Trophoblast cell (in vitro differentiated cells and primary cell): Measurements from ENCODE around the gene DOP1A.

Source experiments
- DNase-seq, 2 donors: peaks; one replicate each; pipeline ENCODE4 v3.0.0-alpha.2; 2016
- H2AFZ ChIP-seq: 2 replicates; pipeline ENCODE4 v1.6.1; 2013; ENCODE audit warnings: low read length, moderate library complexity, mild to moderate bottlenecking; ENCODE audit not compliant: insufficient read depth, poor library complexity
- H2AK5ac ChIP-seq: 2 replicates; pipeline ENCODE4 v1.6.1; 2013; ENCODE audit warnings: mild to moderate bottlenecking, low read length
- H2BK120ac ChIP-seq: 2 replicates; pipeline ENCODE4 v1.6.1; 2013; ENCODE audit warnings: low read length, mild to moderate bottlenecking, moderate library complexity; ENCODE audit not compliant: insufficient read depth, poor library complexity
- H2BK12ac ChIP-seq: 2 replicates; pipeline ENCODE4 v1.6.1; 2013; ENCODE audit warnings: mild to moderate bottlenecking, low read length, moderate library complexity
- H2BK5ac ChIP-seq: 2 replicates; pipeline ENCODE4 v1.6.1; 2013; ENCODE audit warnings: low read length, low read depth, moderate library complexity, mild to moderate bottlenecking; ENCODE audit not compliant: poor library complexity
- H3K14ac ChIP-seq: 2 replicates; pipeline ENCODE4 v1.6.1; 2013; ENCODE audit warnings: mild to moderate bottlenecking, low read length
- H3K18ac ChIP-seq: 2 replicates; pipeline ENCODE4 v1.6.1; 2013; ENCODE audit warnings: mild to moderate bottlenecking, low read length
- H3K23ac ChIP-seq: 2 replicates; pipeline ENCODE4 v1.6.1; 2013; ENCODE audit warnings: low read length
- H3K27ac ChIP-seq: 2 replicates; pipeline ENCODE4 v1.5.1; 2013; ENCODE audit warnings: low read depth, mild to moderate bottlenecking, inconsistent platforms, low read length, moderate library complexity
- H3K27me3 ChIP-seq: 2 replicates; pipeline ENCODE4 v1.6.1; 2013; ENCODE audit warnings: inconsistent platforms, mild to moderate bottlenecking, low read length, moderate library complexity; ENCODE audit not compliant: insufficient read depth
- H3K36me3 ChIP-seq, 2 experiments: 1 replicate in 1 of 2; 2 replicates in 1 of 2; pipeline ENCODE4 v1.6.1; 2013; ENCODE audit warnings: low read length in 2 of 2, mild to moderate bottlenecking in 2 of 2, moderate library complexity in 1 of 2; ENCODE audit not compliant: insufficient read depth in 2 of 2, control insufficient read depth in 1 of 2
- H3K4ac ChIP-seq: 2 replicates; pipeline ENCODE4 v1.6.1; 2013; ENCODE audit warnings: low read depth, mild to moderate bottlenecking, low read length, moderate library complexity
- H3K4me1 ChIP-seq, 2 experiments: 1 replicate in 1 of 2; 2 replicates in 1 of 2; pipeline ENCODE4 v1.6.1; 2013; ENCODE audit warnings: low read length in 2 of 2, mild to moderate bottlenecking in 2 of 2, moderate library complexity in 1 of 2; ENCODE audit not compliant: insufficient read depth in 2 of 2, control insufficient read depth in 1 of 2
- H3K4me2 ChIP-seq: 2 replicates; pipeline ENCODE4 v1.6.1; 2013; ENCODE audit warnings: inconsistent platforms, mild to moderate bottlenecking, low read length, moderate library complexity
- H3K4me3 ChIP-seq: 2 replicates; pipeline ENCODE4 v1.5.1; 2013; ENCODE audit warnings: mild to moderate bottlenecking, low read depth, low read length, inconsistent platforms
- H3K79me1 ChIP-seq: one replicate; pipeline ENCODE4 v1.6.1; 2013; ENCODE audit warnings: low read length
- H3K79me2 ChIP-seq: 2 replicates; pipeline ENCODE4 v1.6.1; 2013; ENCODE audit warnings: low read length, mild to moderate bottlenecking; ENCODE audit not compliant: control insufficient read depth, insufficient read depth, poor library complexity
- H3K9ac ChIP-seq: 2 replicates; pipeline ENCODE4 v1.6.1; 2013; ENCODE audit warnings: mild to moderate bottlenecking, low read length
- H3K9me3 ChIP-seq: 2 replicates; pipeline ENCODE4 v1.6.1; 2013; ENCODE audit warnings: low read depth, mild to moderate bottlenecking, control low read depth, inconsistent platforms, low read length; ENCODE audit not compliant: insufficient read depth
- H4K12ac ChIP-seq: 2 replicates; pipeline ENCODE4 v1.6.1; 2013; ENCODE audit warnings: low read depth, mild to moderate bottlenecking, low read length, moderate library complexity
- H4K8ac ChIP-seq: 2 replicates; pipeline ENCODE4 v1.6.1; 2013; ENCODE audit warnings: low read depth, mild to moderate bottlenecking, low read length, moderate library complexity
- H4K91ac ChIP-seq: one replicate; pipeline ENCODE4 v1.6.1; 2013; ENCODE audit warnings: low read depth, mild to moderate bottlenecking, low read length, moderate library complexity
- WGBS: extraction: QIAGEN DNeasy Blood & Tissue Kit; methylation state at CpG from one replicate; pipeline ENCODE4 v1.1.7; 2013; ENCODE audit warnings: missing lambda C conversion rate; ENCODE audit not compliant: insufficient read length, insufficient coverage; ENCODE audit errors: extremely low coverage; 5-methylcytosine and 5-hydroxymethylcytosine counted together

The DOP1A gene

GRCh38 chr6:83073615-83074014 lies 6.1 kb downstream of the DOP1A start:
- H3K4me1 ChIP-seq, result no peaks in the 10 kb centered on the region
- H3K18ac ChIP-seq, result no peak overlapping the region
- no peaks in the 10 kb centered on the region for H3K36me3 ChIP-seq
- H4K12ac ChIP-seq, result no peak overlapping the region
- H4K91ac ChIP-seq, result no peak overlapping the region
- no peak overlapping the region for H3K4me3 ChIP-seq
- no peak for DNase-seq
- no peak overlapping the region for H2BK120ac ChIP-seq
- H2AFZ ChIP-seq, result no peak overlapping the region
- H3K4me2 ChIP-seq, result no peak overlapping the region
- WGBS, result no CpG with 5 or more reads among the region's 1 CpG
- H3K27ac ChIP-seq, result no peak overlapping the region
- no peaks in the 10 kb centered on the region for H3K9me3 ChIP-seq
- no peak overlapping the region for H3K14ac ChIP-seq
- H2AK5ac ChIP-seq, result no peak overlapping the region
- H2BK12ac ChIP-seq, result no peak overlapping the region
- no peak overlapping the region for H2BK5ac ChIP-seq
- H3K27me3 ChIP-seq, result no peaks in the 10 kb centered on the region
- H3K79me2 ChIP-seq, result no peaks in the 10 kb centered on the region
- no peaks in the 10 kb centered on the region for H3K79me1 ChIP-seq
- no peak overlapping the region for H4K8ac ChIP-seq
- H3K4ac ChIP-seq, result no peak overlapping the region
- peak overlapping the region; percentile 67 for H3K9ac ChIP-seq
- no peak overlapping the region for H3K23ac ChIP-seq

- WGBS, result no CpG with 5 or more reads among the region's 1 CpG
- H3K9me3 ChIP-seq, result no peaks in the 10 kb centered on the region
- H2BK5ac ChIP-seq, result no peak overlapping the region
- no peaks in the 10 kb centered on the region for H3K4me1 ChIP-seq
- no peak overlapping the region for H3K27ac ChIP-seq
- no peak overlapping the region for H2BK12ac ChIP-seq
- no peaks in the 10 kb centered on the region for H3K79me1 ChIP-seq
- no peak overlapping the region for H4K8ac ChIP-seq
- H3K4me2 ChIP-seq, result no peak overlapping the region
- no peak overlapping the region for H3K18ac ChIP-seq
- H3K9ac ChIP-seq, result no peak overlapping the region
- no peak overlapping the region for H3K4ac ChIP-seq
- H4K91ac ChIP-seq, result no peak overlapping the region
- no peaks in the 10 kb centered on the region for H3K79me2 ChIP-seq
- H3K4me3 ChIP-seq, result no peak overlapping the region
- H2AFZ ChIP-seq, result no peak overlapping the region
- DNase-seq, result no peak
- no peak overlapping the region for H3K14ac ChIP-seq
- H2BK120ac ChIP-seq, result no peak overlapping the region
- no peaks in the 10 kb centered on the region for H3K36me3 ChIP-seq
- H3K23ac ChIP-seq, result no peak overlapping the region
- H3K27me3 ChIP-seq, result no peaks in the 10 kb centered on the region
- no peak overlapping the region for H2AK5ac ChIP-seq
- H4K12ac ChIP-seq, result no peak overlapping the region
These were observed 16.0 kb downstream of the DOP1A start for GRCh38 chr6:83083476-83083875.

- WGBS, result no CpG with 5 or more reads among the region's 2 CpGs
- Histone ChIP-seq H4K12ac (no peak overlapping the region), H2BK5ac (no peak overlapping the region), H3K23ac (no peak overlapping the region), H3K27ac (no peak overlapping the region), H3K18ac (no peak overlapping the region), H2AK5ac (no peak overlapping the region), H3K4ac (no peak overlapping the region), H3K79me2 (no peaks in the 10 kb centered on the region), H3K9me3 (no peaks in the 10 kb centered on the region), H3K4me2 (no peak overlapping the region), H3K27me3 (no peaks in the 10 kb centered on the region), H2AFZ (no peak overlapping the region), H3K4me3 (no peak overlapping the region), H4K8ac (no peak overlapping the region), H3K4me1 (no peaks in the 10 kb centered on the region), H3K9ac (no peak overlapping the region), H4K91ac (no peak overlapping the region), H2BK12ac (no peak overlapping the region), H2BK120ac (no peak overlapping the region), H3K36me3 (no peaks in the 10 kb centered on the region), H3K79me1 (no peaks in the 10 kb centered on the region), H3K14ac (no peak overlapping the region)
- DNase-seq, result no peak
These were observed 19.3 kb downstream of the DOP1A start for GRCh38 chr6:83086751-83087150.

GRCh38 chr6:83092756-83093399 lies 25.4 kb downstream of the DOP1A start:
- no CpG with 5 or more reads among the region's 3 CpGs for WGBS
- Histone ChIP-seq H3K36me3 (no peaks in the 10 kb centered on the region), H3K9ac (no peak overlapping the region), H3K27ac (no peak overlapping the region), H2BK120ac (no peak overlapping the region), H3K9me3 (no peaks in the 10 kb centered on the region), H3K79me1 (no peaks in the 10 kb centered on the region), H3K27me3 (no peaks in the 10 kb centered on the region), H3K4ac (no peak overlapping the region), H3K4me3 (no peak overlapping the region), H2AFZ (no peak overlapping the region), H3K14ac (no peak overlapping the region), H3K79me2 (no peaks in the 10 kb centered on the region), H4K91ac (no peak overlapping the region), H2BK12ac (no peak overlapping the region), H3K23ac (no peak overlapping the region), H4K12ac (no peak overlapping the region), H4K8ac (no peak overlapping the region), H2AK5ac (no peak overlapping the region), H3K18ac (no peak overlapping the region), H3K4me2 (no peak overlapping the region), H2BK5ac (no peak overlapping the region), H3K4me1 (no peaks in the 10 kb centered on the region)
- DNase-seq, result no peak
